Activated CD8-positive, alpha-beta memory T cell treated with anti-CD3 and anti-CD28 coated beads, Interleukin-2, amount 50 U/mL, for 4 hours (primary cell): ENCODE measurements around the gene UQCR10.
"Not testable (repeated sequence)": the region's sequence is repeated elsewhere in the genome, so short reads cannot be mapped to it uniquely, and the experiment has no call there.

Source experiments
- DNase-seq: peaks from one replicate; pipeline ENCODE4 v3.0.0-alpha.2; 2020

Gene UQCR10

DNA sequence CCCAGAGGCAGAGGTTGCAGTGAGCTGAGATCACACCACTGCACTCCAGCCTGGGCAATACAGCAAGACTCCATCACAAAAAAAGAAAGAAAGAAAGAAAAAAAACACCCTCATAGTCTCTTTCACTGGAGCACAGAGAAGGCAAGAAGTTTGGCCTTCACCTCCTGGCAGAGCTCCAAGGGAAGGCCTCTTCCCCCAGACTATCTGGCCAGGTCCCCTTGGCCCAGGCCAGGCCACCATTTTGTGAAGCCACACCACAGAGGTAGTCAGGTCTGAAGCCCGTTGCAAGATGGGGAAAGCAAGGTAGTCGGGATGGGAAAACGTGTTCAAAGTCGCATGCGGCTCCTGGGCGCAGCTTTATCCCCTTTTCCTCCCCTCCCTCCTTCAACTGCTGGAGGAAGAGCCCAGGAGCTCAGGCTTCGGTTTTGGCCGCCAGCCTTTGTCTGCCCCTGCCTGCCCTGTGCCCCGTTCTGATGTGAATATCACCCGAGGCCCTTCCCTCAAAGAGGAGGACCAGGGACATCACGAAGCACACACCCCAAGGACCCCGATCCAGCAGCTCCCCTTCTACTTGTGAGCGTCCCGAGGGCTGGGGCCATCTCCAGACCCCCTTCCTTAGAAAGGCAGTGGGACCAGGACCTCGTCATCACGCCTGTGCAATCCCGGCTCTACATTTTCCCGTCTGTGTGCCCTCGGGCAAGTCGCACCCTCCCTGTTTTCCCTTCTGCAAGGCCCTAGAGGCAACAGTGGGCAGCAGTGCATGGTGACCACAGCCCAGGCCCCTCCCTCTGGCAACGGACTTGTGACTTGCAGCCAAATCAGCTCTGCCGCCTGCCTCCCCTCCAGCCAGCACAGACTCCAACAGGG lies 29.7 kb upstream of the UQCR10 start:
- DNase-seq: no peak

DNA sequence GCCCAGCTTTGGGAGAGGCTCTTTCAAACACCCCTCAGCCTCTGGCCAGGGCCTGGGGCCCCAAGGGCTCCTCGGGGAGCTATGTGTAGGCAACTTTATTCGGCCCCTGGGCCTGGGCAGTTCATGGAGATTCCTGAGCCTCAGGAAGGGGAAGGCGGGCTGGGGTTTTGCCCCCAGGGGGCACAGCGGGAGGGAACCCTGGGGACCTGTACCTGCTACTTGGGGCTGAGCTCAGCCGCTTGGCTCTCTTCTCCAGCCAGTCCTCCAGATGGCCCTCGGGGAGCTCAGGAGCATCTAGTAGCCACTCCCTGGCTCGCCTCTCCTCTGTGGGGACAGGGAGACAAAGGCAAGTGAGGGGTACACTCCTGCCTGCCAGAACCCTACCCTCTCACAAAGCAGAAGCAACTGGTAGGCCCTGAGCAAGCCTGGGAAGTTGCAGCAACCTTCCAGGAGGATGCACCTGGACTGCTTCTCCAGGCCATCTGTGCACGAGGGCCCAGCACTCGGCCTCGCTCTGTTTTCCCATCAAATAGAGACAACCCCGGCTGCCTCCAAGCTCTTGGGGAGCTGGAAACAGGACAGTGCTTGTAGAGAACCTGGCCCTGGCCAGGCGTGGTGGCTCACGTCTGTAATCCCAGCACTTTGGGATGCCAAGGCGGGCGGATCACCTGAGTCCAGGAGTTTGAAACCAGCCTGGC lies 28.9 kb upstream of the UQCR10 start:
- no peak for DNase-seq

DNA sequence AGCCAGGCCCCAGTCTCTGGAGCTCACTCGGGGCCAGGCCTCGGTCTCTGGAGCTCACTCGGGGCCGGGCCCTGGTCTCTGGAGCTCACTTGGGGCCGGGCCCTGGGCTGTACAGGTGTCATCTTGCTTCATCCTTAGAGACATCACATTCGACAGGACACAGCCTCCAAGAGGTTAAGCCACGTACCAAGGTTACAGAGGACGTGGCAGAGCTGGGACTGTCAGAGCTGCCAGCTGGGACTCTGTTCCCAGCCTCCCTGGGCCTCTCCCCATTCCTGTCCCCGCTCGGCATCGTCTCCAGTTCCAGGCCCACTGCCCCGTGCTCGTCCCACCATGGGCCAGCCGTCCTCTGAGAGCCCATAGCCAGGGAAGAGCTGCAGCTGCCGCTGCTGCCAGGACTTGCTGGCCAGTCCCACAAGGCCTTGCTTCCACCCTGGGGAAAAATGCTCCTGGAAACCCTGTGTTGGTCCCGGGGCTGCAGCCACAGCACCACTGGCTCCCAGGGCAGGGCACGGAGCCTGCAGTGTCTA lies 27.8 kb upstream of the UQCR10 start:
- DNase-seq: no peak

DNA sequence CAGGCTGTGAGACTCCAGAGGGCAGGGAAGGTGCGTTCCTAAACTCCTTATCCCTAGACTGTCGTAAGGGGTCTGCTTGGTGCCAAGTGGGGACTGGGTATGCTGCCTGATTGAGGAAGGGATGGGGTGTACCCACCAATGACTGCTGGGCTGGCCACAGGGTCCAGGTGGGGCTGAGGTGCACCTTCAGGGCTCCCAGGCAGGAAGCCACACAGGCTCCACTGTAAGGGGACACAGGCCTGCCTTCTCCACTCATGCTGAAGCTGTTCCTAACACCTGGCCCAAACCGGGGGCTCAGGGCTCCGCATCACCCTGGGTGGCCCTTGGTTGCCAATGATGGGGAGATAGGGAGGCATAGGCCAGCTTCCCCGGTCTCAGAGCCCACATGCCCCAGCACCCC lies 27.0 kb upstream of the UQCR10 start:
- no peak for DNase-seq

DNA sequence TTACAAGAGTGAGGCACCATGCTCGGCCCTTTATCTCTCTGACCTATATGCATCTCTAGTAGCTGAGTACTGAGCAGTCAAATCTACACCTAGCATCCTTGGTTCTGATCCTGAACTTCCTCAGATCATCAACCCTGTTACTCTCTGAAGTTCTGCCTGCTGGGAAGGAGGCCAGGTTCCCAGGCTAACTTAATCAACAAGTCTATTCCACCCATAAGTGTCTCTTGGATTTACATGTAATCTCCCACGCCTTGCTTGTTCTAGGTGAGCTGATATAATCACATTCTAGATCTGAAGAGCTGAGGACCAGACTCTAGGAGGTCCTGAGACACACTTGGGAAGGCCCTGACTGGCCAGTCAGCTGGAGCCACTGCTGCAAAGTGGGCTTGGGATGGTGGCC lies 25.2 kb upstream of the UQCR10 start:
- DNase-seq: no peak

DNA sequence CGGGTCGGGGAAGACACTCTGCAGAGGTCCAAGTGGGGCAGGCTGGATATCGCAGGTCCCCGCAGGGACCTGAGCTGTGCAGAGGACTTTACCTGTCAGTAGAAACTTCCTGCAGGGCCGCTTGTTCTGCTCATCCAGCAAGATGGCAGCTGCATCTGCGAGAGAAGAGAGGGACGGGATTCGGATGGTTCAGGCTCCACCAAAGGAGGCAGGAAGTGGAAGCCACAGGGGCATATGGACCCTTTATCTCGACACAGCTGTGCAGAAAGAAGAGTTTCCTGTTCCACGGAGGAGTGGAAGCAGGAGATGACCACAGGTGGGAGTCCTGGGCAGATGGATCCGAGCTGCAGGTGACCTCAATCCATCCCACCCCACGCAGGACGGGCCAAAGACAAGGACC lies 24.8 kb upstream of the UQCR10 start:
- DNase-seq: no peak

DNA sequence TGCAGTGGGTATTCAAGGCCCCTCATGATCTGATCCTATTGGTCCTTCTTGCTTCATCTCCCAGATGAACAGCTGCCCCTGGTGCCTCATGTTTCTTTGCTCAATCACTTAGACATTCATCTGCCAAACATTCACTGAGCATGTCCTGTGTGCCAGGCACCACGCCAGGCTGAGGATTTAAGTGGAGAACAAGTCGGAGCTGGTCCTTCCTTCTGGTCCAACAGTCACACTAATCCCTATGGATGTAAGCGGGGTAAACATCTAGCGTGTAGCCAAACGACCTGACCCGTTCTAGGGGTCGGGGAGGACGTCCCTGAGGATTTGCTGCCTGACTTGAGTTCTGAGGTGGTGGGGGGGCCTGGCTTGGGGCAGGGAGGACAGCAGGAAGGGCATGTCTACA lies 22.3 kb upstream of the UQCR10 start:
- DNase-seq: no peak

DNA sequence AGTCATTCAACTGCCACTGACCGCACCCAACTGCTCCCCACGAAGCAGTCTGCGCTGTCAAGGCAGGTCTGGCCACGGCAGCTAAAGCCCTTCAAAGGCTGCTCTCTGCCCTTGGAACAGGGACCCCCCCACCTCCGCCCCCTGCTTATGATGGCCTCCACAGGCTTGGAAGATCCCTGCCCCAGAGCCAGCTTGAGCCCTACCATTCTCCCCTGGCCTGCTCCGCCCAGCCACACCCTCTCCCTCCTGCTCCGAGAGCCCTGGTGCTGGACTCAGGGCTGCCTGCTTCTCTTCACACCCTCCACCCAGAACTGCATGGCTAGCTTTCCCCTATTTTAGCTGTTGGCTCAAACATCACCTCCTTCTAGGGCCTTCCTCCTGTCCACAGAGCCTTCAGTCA lies 19.3 kb upstream of the UQCR10 start:
- no peak for DNase-seq

DNA sequence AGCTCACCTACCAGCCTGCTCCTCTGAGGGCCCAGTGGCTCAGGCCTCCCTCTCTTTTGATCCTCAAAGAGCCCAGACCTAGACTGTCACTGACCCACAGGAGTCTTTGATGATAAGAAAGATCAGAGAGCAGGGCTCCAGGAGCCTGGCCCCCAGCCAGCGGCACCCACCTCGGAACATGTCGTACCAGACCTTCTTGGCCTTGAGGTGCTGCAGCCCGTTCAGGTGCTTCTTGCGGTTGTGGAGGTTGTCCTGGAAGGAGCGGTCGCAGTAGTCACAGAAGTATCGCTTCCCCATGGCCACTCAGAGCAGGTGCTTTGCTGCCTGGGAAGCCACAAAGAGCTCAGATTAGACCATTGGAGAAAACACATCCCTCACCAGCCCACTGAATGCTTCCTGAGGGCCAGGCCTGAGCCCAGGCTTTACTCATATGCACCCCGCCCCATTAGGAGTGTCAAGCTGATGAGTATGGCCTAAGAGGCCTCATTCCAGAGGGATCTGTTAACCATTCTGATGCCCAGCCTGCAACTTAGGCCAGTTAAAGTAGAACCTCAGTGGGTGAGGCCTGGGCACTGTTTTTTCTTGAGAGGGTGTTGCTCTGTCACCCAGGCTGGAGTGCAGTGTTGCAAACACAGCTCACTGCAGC lies 18.8 kb upstream of the UQCR10 start:
- DNase-seq: no peak

DNA sequence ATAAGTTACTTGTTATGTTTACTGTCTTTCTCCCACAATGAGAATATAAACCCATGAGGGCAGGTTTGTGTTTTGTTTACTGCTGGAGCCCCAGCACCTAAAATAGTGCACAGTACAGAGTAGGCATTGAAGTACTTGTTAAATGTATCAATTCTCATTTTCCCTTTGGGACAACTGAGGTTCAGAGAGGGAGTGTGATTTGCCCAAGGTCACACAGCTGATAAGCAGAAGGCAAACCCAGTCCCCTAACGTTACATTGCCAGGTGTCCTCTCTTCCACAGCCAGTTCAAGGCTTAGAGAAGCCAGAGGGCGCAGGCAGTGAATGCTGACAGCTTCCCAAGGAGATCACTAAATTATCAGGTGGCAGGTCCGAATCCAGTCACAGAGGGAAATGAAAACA lies 17.1 kb upstream of the UQCR10 start:
- DNase-seq: no peak

DNA sequence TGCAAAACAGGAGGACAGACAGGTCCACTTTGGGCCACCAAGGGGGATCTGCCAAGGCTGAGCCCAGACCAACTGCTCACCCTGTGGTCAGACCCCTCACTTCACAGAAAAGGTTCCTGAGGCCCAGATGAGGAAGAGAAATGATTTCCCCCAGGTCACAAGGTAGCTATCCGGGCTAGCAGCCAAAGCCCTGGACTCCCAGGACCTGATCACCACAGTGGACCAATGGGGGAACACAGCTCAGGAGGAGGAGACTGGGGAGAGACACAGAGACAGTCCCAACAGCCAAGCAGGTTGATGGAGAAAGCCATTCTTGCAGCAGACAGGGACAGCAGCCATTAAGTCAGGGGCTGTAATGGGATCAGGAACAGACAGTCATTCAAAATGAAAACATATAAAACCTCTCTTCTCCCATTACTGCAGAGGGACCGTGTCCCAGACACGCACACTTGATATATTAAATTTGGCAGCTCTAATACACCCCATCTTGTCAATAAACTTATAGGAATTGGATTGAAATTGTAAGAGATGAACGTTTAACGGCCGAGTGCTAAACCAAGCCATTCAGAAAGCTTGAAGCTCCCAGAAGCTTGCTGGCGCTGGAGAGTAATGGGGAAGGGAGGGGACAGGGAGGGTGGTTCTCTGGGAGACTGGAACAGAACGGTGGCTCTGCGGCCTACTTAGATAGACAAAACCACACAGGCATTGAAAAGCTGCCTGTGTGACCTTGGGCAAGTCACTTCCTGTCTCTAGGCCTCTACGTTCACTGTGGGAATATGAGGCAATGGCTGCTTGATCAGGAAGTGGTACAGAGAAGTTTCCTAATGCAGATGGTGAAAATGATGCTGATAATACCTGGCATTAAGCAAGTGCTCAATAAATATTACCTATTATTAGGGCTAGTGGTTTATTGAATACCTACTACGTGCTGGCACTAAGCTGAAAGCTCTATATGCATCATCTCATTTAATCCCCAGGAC lies 16.3 kb upstream of the UQCR10 start:
- no peak for DNase-seq

DNA sequence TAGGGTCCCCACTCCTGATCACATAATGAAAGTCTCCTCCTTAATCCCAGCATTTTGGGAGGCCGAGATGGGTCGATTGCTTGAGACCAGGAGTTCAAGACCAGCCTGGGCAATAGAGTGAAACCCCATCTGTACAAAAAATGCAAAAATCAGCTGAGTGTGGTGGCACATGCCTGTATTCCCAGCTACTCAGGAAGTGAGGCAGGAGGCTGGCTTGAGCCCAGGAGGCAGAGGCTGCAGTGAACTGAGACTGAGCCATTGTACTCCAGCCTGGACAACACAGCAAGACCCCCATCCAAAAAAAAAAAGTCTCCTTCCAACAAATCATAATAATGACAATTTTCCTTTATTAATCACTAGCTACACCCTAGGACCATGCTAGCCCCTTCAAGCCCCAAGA lies 15.5 kb upstream of the UQCR10 start:
- DNase-seq: no peak

DNA sequence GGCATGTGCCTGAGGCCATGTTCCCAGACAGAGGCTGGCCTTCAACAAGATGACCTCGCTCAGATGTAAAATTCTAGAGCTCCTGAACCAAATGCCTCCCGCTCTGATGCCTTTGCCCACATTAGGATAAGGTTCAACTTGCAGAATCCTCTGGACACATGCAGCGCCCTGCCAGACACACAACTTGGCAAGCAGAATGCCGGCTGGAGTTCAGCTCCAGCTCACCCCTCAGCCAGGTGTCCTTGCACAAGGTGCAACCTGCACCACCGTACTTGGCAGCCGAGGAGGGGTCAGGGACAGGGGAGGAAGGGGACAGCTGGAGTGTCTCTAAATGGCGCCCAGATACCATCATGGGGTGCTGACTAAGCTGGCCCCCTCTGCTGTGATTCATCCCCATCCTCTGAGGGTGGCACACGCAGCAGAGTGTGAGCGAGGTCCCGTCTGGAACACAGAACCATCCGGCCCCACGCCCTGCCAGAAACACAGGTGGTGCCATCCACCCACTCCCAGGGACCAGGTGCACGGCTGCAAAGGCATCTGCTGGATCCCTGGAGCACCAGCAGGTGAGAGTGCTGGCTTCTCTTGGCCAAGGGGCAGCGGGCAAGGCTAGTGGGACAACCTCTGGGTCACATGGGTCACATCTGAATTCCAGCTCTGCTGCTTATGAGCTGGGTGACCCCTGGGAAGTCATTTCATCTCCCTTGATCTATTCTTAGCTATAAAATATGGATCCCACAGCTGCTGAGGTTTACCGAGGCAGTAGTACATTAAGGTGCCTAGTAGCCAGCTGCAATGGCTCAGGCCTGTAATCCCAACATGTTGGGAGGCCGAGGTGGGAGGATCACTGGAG lies 13.1 kb upstream of the UQCR10 start:
- no peak for DNase-seq

DNA sequence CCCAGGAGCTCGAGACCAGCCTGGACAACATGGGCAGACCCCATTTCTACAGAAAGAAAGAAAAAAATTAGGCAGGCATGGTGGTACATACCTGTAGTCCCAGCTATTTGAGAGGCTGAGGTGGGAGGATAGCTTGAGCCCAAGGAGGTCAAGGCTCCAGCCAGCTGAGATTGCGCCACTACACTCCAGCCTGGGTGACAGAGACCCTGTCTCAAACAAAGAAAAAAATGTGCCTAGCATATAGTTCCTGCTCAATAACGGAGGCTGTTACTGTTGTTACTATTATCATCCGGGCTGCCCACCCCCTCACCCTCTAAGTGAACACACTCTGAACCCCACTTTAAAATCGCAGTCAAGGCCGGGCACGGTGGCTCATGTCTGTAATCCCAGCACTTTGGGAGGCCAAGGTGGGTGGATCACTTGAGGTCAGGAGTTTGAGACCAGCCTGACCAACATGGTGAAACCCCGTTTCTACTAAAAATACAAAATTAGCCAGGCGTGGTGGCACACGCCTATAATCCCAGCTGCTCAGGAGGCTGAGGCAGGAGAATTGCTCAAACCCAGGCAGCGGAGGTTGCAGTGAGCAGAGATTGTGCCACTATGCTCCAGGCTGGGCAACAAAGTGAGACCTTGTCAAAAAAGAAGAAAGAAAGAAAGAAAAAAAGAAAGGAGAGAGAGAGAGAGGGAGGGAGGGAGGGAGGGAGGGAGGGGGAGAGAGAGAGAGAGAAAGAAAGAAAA lies 12.3 kb upstream of the UQCR10 start:
- DNase-seq: not testable (repeated sequence)

DNA sequence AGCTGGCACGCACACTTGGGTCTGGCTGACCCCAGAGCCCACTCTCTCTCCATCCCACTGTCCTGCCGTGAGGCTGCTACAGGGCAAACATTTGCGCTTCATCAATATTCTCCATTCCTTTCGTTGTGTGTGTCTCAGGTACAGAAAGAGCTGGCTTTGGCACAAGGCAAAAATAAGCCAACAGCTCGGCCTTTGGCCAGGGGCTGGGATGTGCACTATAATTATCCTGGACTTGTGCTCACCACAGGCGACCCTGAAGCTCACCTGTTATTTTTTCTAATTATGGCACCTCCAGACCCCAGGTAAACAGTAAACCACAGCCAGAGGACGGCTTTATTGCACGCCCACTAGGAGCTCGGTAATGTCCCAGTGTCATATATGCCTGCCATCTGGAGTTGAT lies 11.3 kb upstream of the UQCR10 start:
- DNase-seq: no peak

DNA sequence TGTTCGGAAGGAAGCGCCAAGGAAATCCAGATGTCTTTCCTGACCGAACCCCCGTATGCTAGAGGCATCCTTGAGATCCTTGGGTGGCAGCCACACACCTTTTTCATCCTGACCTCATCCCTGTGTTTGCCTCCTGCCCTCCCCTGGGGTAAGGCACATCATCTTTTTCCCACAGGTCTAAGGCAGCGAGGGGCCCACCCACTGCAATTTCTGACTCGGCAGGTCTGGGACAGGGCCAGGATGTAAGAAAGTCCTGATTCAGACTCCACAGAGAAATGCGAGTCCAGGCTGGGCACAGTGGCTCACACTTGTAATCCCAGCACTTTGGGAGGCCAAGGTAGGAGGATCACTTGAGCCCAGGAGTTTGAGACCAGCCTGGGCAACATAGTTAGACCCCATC lies 10.8 kb upstream of the UQCR10 start:
- DNase-seq: no peak

DNA sequence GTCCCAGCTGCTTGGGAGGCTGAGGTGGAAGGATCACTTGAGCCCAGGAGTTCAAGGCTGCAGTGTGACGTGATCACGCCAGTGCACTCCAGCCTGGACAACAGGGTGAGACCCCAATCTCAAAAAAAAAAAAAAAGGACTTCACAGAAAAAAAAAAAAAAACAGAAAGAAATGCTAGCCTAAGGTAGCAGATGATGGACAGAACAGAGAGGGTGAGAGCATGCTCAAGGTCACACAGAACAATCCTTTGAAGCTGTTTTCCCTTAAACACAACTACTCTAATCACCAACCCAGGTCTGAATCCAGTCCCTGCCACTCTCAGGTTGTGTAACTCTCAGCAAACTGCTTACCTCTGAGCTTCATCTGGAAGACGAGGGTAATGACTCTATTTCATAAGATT lies 10.1 kb upstream of the UQCR10 start:
- DNase-seq: no peak

DNA sequence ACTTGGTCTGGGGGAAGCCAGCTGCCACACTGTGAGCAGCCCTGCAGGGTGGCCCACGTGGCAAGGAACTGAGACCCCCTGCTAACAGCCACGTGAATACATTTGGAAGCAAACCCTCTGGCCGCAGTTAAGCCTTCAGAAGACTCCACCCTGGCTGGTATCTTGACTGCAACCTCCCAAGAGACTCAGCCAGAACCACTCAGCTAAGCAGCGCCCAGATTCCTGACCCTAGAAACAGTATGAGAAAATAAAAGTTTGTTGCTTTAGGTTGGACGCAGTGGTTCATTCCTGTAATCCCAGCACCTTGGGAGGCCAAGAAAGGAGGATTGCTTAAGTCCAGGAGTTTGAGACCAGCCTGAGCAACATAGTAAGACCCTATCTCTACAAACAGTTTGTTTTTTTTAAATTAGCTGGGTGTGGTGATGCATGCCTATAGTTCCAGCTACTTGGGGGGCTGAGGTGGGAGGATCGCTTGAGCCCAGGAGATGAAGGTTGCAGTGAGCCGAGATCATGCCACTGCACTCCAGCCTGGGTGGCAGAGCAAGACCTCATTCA lies 9.0 kb upstream of the UQCR10 start:
- DNase-seq: no peak

DNA sequence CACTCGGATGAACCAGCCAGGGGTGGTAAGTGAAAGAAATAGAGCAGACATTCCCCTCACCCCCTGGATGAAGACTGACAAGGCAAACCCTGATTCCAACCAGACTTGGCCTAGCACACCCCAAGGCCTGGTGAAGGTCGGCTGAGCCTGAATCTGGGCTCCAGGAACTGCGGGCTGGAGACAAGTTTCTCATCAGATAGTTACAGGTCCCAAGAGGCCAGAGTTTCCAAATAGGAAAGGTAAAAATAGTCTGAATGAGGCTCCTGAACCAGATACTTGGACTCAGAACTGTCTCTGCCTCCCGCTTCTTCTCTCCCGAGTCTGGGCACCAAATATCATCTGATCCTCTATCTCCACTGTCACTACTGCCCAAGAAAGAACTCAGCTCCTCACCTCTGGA lies 8.2 kb upstream of the UQCR10 start:
- no peak for DNase-seq

DNA sequence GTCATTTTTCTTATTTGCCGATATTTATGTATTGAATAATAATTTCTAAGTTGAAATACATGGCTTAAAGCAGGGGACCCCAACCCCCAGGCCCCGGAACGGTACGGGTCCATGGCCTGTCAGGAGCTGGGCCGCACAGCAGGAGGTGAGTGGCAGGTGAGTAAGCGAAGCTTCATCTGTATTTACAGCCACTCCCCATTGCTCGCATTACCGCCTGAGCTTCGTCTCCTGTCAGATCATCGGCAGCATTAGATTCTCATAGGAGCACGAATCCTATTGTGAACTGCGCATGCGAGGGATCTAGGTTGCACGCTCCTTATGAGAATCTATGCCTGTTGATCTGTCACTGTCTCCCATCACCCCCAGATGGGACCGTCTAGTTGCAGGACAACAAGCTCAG lies 4.9 kb upstream of the UQCR10 start:
- DNase-seq: no peak
